Keratinocyte (primary cell): ENCODE data around the gene OR13C4.

Experiments
- EZH2 ChIP-seq: IDR thresholded peaks from one replicate; pipeline ENCODE4 v1.6.1; 2012; ENCODE audit warnings: inconsistent platforms, mild to moderate bottlenecking, low read length, moderate library complexity
- TF ChIP-seq, protein P1 (sequence below), 3 experiments: IDR thresholded peaks in 1 of 3; conservative IDR thresholded peaks in 1 of 3; optimal IDR thresholded peaks in 1 of 3; 2 replicates in 2 of 3; 3 replicates in 1 of 3; pipeline versions ENCODE3 to v1.5.1; 2011; ENCODE audit warnings: low read length in 3 of 3, mild to moderate bottlenecking in 3 of 3, moderate library complexity in 2 of 3, control low read depth in 1 of 3, inconsistent platforms in 1 of 3; ENCODE audit not compliant: insufficient read depth in 2 of 3; ENCODE audit errors: extremely low read depth in 1 of 3

DNA sequence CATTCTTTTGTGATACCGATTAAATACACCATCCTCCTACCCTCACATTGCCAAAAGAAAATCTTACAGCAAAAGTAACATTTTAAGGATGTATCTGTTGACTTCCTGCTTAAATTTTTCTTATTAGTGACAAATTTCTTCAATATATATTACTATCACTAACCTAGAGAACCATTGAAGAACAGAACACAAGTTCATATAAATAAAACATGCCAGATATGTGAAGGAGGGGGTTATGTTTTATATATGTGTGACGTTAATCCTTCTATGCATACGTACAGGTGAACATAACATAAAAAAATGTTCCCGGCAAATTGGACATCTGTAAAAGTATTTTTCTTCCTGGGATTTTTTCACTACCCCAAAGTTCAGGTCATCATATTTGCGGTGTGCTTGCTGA lies 23.0 kb downstream of the OR13C4 start, which contains the start of gene OR13F1:
- TF ChIP-seq, protein P1, sequence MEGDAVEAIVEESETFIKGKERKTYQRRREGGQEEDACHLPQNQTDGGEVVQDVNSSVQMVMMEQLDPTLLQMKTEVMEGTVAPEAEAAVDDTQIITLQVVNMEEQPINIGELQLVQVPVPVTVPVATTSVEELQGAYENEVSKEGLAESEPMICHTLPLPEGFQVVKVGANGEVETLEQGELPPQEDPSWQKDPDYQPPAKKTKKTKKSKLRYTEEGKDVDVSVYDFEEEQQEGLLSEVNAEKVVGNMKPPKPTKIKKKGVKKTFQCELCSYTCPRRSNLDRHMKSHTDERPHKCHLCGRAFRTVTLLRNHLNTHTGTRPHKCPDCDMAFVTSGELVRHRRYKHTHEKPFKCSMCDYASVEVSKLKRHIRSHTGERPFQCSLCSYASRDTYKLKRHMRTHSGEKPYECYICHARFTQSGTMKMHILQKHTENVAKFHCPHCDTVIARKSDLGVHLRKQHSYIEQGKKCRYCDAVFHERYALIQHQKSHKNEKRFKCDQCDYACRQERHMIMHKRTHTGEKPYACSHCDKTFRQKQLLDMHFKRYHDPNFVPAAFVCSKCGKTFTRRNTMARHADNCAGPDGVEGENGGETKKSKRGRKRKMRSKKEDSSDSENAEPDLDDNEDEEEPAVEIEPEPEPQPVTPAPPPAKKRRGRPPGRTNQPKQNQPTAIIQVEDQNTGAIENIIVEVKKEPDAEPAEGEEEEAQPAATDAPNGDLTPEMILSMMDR (optimal IDR thresholded peaks at IDR 0.05 in 1 of 3, IDR thresholded peaks at IDR 0.05 in 1 of 3, conservative IDR thresholded peaks at IDR 0.05 in 1 of 3; ENCODE audit: extremely low read depth in 1 of 3, insufficient read depth in 2 of 3, low read length in 3 of 3), result no peak
- TF ChIP-seq EZH2, result no peak
